HL-60 (cell line): ENCODE data around the gene APPL2.

Experiments
- DNase-seq, 2 experiments: peaks; one replicate each; pipeline ENCODE4 v3.0.0-alpha.2; 2010 to 2020; ENCODE audit warnings: low read depth in 1 of 2, low spot score in 1 of 2
- H3K27ac ChIP-seq: fragments of 250-450 bp; sonication (Bioruptor Pico); replicated peaks from 2 replicates; pipeline ENCODE4 v1.5.1; 2020; ENCODE audit warnings: mild to moderate bottlenecking, moderate library complexity
- H3K27me3 ChIP-seq: fragments of 250-450 bp; sonication (Bioruptor Pico); 2 replicates; pipeline ENCODE4 v1.5.1; 2021; ENCODE audit warnings: mild to moderate bottlenecking, moderate library complexity; ENCODE audit not compliant: insufficient read depth, poor library complexity, severe bottlenecking
- H3K4me3 ChIP-seq: replicated peaks from 2 replicates; pipeline ENCODE4 v1.5.1; 2011; ENCODE audit warnings: mild to moderate bottlenecking, control low read depth, low read length; ENCODE audit not compliant: insufficient read depth
- CTCF ChIP-seq: IDR thresholded peaks from one replicate; pipeline ENCODE4 v1.5.1; 2011; ENCODE audit warnings: low read length, control low read depth, inconsistent platforms; ENCODE audit not compliant: insufficient read depth
- GABPA ChIP-seq: IDR thresholded peaks from 2 replicates; pipeline ENCODE4 v1.6.1; 2012; ENCODE audit warnings: low read depth
- POLR2AphosphoS5 ChIP-seq: IDR thresholded peaks from 2 replicates; pipeline ENCODE4 v1.6.1; 2012; ENCODE audit warnings: low read depth
- REST ChIP-seq: IDR thresholded peaks from 2 replicates; pipeline ENCODE4 v1.6.1; 2012; ENCODE audit warnings: low read depth; ENCODE audit not compliant: insufficient replicate concordance
- SPI1 ChIP-seq: IDR thresholded peaks from 2 replicates; pipeline ENCODE4 v1.6.1; 2012; ENCODE audit warnings: low read depth, mild to moderate bottlenecking, borderline replicate concordance
- long read RNA-seq: library from polyadenylated mRNA; unstranded; transcript quantifications from one replicate; pipeline ENCODE4 v2.0.0, GENCODE V29; 2020

Gene APPL2
- long read RNA-seq, partial matches to known transcripts, result 5 of 10 reads
- long read RNA-seq, other reads (novel, unspliced or antisense), result 3 of 10 reads

GRCh38 chr12:105235732-105236476 lies at the start of gene APPL2:
Gene APPL2 (minus strand): TSS chr12:105236174. CDS start chr12:105236012, 162 bp downstream.
- TF ChIP-seq SPI1 (peak; percentile 47; the same call in 1 of the 2 replicates), GABPA (peak; percentile 92), POLR2AphosphoS5 (peak; percentile 79; the same call in 1 of the 2 replicates), CTCF (no peak), REST (no peak)
- peak within 1 kb of the TSS; percentile 67 for H3K27ac ChIP-seq
- peak; percentile 64 to 85 for DNase-seq

GRCh38 chr12:105285378-105285777 lies 49.4 kb upstream of the APPL2 start:
- Histone ChIP-seq H3K4me3 (no peak overlapping the region), H3K27ac (no peak overlapping the region), H3K27me3 (peaks cover 6% of the 10 kb centered on the region)
- no peak for TF ChIP-seq REST
- TF ChIP-seq POLR2AphosphoS5, result no peak
- TF ChIP-seq GABPA, result no peak
- TF ChIP-seq CTCF, result no peak
- TF ChIP-seq SPI1, result no peak
- DNase-seq, result no peak

More at GRCh38 chr12:105235732-105236476, at the start of gene APPL2:
- peak within 1 kb of the TSS; percentile 79 for H3K4me3 ChIP-seq
- H3K27me3 ChIP-seq, result no peaks in the 10 kb centered on the region

GRCh38 chr12:105281694-105282049 lies 45.7 kb upstream of the APPL2 start:
- H3K27me3 ChIP-seq, result peaks cover 3% of the 10 kb centered on the region
- no peak for TF ChIP-seq GABPA
- TF ChIP-seq CTCF, result no peak
- no peak for TF ChIP-seq REST
- TF ChIP-seq POLR2AphosphoS5, result no peak
- TF ChIP-seq SPI1, result no peak
- H3K4me3 ChIP-seq, result no peak overlapping the region
- no peak overlapping the region for H3K27ac ChIP-seq
- DNase-seq, result no peak
